ENCODE results near the gene NSMCE3.

GRCh38 chr15:29272219-29272618 is 2.6 kb upstream of the NSMCE3 start:
- TF ChIP-seq ZNF274 (IDR thresholded peaks at IDR 0.05; ENCODE audit: low read depth, low read length) (no peak), SUZ12 (IDR thresholded peaks at IDR 0.05; ENCODE audit: extremely low read depth, insufficient read depth, insufficient read length) (no peak), YY1 (IDR thresholded peaks at IDR 0.05; ENCODE audit: insufficient read depth, insufficient read length) (no peak)

All from NT2/D1 (cell line).